ENCODE data around the gene THAP4.

The THAP4 gene

GRCh38 chr2:241546771-241547498 is 90.0 kb downstream of the THAP4 start:
- DNase-seq, result no peak

GRCh38 chr2:241545523-241546473 is 91.2 kb downstream of the THAP4 start:
- DNase-seq, result no peak

- DNase-seq, result no peak
These were observed 91.9 kb downstream of the THAP4 start for GRCh38 chr2:241545106-241545505.

- peak in 3 of 14 donors; percentile 13 to 34 (median 19) for DNase-seq
These were observed 94.7 kb downstream of the THAP4 start for GRCh38 chr2:241542278-241542605.

DNA sequence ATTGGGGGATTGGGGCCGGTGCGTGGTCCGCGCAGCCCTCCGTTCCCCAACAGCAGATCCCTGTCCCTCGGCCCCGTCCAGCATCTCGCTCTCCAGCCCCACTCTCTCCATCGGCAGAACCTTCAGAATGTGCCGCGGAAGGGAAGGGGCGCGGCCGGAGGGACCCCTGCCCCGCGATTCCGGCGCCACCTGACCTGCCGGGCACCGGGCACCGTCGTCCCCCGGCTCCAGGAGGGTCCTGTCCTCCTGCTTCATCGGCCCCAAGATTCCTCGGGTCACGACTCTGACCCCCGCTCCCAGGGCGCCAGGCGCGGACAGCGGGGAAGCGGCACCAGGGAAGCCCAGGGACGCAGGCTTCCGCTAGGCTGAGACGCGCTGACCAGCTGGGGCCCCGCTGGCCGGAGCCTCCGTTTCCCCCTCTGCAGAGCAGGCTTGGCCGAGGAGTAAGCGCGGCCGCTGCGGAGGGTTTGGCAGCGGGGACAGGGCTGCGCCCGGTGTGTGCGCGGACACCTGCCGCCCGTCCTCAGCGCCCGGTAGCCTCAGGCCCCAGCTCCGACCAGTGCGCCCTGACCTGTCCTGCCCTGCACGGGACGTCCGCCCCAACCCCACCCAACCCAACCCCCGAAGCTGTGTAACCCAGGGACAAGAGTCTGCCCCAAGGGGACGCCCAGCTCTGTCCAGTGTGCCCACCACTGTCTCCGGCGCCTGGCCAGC is 95.2 kb downstream of the THAP4 start:
- DNase-seq, result no peak

DNA sequence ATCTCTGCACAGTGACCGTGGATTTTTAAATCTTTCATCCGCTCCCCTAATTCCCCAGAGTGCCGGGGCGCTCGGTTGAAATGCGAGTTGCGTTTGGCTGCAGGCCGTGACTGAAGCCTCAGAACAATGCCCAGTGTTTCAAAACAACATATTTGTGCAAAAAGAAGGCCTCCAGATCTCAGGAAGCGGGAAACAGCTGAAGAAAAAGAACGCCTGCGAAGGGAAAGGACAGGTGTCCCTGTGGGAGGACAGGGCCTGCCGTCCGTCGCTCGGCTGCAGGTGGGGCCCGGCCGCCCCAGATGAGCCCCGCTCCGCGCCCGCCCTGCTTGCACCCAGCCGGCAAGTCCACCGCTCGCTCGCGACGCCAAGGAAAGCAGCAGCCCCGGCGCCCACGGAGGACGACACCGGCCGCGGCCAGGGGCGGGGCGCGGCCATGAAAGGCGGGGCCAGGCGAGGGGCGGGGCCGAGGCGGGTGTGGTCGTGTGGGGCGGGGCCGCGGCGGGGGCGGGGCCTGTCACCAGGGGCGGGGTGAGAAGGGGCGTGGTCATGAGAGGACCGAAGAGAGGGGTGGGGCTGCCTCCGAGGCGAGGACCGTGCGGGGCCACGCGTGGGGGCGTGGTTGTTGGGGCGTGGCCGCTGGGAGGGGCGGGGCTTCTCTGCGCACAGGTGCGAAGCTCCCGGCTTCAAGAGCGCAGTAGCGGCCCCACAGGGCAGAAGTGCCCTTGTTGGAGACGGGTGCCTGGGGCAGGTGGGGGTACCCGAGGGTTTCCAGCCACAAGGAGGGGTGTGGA is 96.0 kb downstream of the THAP4 start:
- peak in 8 of 14 donors; percentile 13 to 46 (median 30) for DNase-seq

DNA sequence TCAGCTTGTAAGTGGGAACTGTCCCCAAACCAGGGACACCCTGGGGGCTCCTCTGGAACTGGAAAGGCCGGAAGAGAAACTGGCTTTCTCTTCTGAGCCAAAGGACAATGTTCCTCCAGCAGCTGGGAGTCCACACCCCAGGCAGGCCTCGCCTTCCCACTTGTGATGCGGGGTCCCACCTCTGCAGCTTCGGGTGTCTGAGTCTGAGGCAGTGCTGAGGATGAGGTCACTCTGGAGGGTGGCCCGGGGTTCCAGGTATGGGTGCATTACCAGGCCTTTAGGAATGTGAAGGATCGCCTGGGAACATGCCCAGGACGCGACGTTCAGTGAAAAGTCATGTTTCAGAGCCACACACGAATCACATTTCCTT is 96.6 kb downstream of the THAP4 start:
- no peak for DNase-seq

DNA sequence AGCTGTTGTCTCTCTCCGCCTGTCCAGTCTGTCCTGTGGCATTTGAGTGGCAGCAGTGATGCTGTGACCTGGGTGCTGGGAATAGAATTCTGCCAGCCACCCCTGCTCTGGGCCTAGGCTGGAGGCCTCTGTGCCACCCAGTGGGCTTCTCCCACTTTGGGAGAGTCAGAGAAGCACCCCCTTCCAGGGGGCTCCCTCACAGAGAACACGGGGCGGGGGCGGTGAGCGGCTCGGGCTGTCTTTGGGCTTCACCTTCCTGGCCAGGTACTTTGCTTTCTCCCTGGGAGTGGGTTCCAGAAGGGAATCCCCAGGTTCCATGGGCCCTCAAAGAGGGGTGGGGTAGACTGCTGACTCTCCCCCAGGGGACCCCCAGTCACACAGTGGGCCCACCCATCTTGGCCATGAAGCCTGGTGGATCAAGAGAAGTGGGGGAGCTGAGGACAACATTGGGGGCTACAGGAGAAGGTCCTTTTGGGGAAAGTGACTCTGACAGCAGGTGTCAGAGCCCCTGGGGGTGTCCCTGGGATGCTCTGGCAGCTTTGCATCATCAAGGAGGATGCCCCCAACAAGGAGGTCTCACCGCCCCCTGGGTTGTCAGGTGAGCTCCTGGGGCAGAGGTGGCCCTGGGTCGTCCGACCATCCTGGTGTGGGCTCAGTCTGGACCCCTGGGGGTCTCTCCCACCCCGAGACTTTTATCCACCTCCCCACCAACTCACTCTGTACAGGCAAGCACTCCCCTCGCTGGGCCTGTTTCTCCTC is 97.2 kb downstream of the THAP4 start:
- no peak for DNase-seq

- DNase-seq, result no peak
These were observed 97.9 kb downstream of the THAP4 start for GRCh38 chr2:241538838-241539615.

GRCh38 chr2:241535871-241536655 is 100.9 kb downstream of the THAP4 start:
- no peak for DNase-seq

DNA sequence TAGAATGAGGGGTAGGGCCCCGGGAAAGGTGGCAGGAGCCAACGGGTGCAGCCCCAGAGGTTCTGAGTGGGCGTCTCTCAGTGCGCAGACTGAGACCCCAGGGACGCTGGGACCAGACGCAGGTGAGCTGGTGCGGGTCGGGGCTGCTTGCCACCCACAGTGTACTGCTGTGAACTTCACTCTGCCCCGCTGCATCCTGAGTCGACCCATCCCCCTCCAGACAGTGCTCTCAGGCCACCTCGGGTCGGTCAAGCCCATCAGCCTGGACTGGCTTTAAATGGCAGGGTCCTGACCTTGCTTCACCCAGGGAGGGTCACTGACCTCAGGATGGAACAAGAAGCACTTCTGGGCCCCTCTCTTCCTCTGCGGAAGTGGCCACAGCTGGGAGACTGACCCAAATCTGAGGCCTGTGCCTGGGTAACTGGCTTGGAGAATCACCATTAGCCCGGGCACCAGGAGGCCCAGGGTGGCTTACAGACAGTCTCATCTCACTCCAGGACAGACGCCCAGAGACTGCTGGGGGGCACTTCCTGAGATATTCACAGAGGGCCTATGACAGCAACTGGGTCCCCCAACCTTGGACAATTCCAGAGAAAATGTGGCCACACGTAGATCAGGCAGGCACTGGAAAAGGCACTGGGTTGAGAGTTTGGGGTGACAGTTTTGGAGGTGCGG is 102.1 kb downstream of the THAP4 start:
- no peak for DNase-seq

All from C1 segment of cervical spinal cord (tissue), 14 donors.